ENCODE data around the gene ATF2.

ATF2 gene

DNA sequence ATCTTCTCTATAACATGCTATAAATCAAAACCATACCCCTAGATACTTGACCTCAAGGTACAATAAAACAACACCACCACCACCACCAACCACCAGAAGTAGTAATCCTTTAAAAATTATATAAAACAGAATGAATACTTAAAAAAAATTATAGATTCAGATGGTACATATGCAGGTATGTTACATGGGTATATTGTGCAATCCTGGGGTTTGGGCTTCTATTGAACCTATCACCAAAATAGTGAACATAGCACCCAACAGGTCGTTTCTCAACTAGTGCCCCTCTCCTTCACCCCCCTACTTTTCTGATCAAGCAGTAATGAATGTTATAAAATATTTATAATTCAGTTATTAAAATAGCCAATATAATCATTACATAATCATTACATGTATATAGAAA lies 91.7 kb downstream of the ATF2 start:
- no peak for FAIRE-seq

DNA sequence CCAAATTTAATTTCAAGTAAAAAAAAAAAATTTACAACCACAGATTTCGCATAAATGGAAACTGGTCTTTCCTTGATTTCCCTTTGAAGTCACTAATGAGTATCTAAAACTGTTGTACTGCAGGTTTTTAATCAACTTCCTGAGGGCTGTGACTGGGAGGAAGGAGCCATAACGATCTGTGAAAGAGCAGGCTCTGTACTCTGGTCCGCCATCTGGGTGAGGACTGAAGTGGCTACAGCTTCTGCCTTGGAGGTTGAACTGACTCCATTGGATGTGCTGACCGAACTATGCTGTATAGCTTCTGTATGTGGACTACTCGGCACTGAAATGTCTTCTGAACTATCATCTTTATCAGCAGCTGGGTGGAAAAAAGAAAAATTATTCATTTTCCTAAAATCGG lies 93.5 kb downstream of the ATF2 start:
- no peak for FAIRE-seq

DNA sequence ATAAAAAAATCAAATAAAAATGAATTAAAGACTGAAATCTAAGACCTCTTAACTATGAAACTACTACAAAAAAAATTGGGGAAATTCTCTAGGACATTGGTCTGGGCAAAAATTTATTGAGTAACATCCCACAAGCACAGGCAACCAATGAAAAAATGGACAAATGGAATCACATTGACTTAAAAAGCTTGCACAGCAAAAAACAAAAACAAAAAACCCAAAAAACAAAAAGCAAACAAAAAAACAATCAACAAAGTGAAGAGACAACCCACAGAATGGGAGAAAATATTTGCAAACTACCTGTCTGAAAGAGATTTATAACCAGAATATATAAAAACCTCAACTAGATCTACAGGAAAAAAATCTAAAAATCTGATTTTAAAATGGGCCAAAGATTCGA lies 99.5 kb downstream of the ATF2 start:
- peak; percentile 5 for FAIRE-seq

DNA sequence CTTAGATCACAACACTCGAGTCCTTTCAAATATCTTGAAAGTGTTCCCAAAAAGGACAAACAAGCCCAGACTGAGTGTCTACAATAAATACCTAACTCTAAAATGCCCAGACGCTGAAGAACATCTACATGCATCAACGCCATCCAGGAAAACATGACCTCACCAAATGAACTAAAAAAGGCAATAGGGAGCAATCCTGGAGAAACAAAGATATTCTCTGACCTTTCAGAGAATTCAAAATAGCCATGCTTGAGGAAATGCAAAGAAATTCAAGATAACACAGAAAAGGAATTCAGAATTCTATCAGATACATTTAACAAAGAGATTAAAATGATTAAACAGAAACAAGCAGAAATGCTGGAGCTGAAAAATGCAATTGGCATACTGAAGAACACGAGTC lies 101.6 kb downstream of the ATF2 start:
- FAIRE-seq: no peak

DNA sequence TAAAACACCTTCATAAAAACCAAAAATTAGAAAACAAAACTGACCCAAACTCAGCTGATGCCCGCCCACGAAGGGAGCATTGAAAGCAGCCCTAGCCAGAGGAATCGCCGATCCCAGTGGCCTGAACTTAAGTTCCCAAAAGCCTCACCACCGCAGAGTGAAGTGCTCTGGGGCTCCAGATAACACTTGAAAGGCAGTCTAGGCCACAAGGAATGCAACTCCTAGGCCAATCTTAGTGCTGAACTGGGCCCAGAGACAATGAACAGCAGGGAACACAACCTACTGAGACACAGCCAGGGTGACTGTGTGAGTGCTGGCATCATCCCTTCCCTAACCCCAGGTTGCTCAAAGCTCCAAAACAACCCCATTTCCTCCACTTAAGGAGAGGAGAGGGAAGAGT lies 103.2 kb downstream of the ATF2 start:
- no peak for FAIRE-seq

DNA sequence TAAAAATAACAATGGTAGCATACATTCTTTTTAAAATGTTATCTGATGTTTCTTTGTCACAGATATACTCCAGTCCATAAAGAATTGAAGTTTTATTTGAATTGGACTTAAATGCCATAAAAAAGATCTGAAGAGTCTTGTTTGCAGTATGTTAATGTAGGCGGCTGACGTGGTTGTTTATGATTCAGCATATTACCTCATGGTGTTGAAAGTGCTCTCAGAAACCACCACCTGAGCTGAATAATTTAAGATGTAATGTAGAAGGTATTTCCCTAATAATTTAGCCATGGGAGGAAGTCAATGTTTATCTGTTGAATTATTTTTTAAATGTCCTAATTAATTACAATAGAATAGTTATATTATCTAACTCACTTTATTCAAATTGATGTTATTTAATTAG lies 104.3 kb downstream of the ATF2 start:
- no peak for FAIRE-seq

DNA sequence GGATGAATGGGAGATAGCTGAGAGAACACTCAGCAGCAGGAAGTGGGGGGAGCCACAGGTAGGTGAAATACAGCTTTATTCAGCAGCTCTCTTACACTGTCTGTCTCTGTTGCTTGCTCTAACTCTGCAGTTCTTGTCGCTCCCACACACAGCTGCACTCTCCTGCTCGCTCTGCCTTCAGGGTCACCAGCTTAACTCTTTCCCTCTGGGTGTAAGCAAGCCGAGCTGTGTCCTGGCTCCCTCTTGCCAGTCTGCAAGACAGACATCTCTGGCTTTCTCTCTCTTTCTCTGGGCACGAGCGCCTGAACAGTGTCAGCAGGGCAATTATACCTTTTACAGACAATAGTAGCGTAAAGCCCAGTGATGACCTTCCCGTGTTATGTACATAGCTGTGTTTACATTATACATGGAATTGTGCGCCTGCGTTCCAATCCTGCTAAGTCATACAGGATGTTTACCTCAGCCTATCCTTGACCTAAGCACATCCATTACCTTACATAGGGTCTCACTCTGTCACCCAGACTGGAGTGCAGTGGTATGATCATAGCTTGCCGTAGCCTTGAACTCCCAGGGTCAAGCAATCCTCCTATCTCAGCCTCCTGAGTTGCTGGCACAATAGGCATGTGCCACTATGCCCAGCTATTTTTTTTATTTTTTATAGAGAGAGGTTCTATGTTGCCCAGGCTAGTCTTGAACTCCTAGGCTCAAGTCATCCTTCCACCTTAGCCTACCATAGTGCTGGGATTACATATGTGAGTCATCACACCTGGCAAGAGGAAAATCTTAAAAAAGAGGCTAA lies 105.0 kb downstream of the ATF2 start:
- no peak for FAIRE-seq

DNA sequence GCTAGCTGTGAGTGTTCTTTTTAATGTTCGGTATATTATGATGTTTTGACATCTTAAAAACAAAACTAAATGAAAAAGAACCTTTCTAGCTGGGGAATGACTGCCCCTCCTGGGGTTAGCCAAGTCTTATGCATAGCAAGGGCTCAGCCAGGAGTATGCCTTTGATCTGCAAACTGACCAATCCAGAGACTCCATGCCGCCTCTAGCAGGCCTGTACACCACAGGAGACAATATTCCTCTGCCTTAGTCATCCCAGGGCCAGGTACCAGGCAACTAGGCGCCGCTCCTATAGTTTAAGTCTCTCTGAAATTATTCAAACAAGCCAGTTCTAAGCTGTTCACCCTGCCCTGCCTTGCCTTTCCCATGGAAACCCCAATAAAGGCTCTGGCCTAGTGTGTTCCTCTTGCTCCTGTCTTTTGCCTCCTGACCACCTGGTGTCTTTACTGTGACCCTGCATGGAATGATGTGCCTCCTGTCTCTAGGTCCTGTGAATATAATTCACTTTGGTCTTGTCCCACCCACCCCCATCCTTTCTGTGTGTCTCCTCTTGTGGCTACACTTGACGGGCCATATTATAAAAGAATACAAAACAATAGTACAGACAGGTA lies 110.8 kb downstream of the ATF2 start:
- FAIRE-seq: no peak

DNA sequence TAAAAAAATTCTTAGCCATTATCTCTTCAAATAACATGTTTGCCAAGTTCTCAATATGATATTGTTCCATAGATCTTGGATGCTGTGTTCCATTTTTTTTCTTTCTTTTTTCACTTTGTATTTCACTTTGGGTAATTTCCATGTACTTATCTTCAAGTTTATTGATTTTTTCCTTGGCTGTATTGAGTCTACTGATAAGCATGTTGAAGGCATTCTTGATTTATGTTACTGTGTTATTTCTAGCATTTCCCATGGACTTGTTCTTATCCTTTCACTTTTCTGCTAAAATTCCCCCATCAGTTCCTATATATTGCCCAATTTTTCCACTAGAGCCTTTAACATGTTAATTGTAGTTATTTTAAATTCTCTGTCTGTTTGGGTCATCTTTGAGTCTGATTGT lies 112.0 kb downstream of the ATF2 start:
- no peak for FAIRE-seq

DNA sequence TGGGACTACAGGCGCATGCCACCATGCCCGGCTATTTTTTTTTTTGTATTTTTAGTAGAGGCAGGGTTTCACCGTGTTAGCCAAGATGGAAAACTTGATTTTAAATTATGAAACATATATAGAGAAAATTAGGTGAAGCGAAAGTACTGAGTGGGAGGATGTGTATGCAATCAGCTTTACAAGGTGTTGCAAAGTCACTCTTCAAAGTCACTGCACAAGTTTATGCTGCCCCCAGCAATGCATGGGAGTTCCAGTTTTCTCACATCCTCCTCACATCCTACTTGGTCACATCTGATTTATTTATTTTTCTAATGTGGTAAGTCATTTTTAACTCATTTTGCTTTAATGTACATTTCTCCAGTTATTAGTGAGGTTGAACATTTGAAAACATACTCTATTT lies 113.7 kb downstream of the ATF2 start:
- FAIRE-seq: no peak

DNA sequence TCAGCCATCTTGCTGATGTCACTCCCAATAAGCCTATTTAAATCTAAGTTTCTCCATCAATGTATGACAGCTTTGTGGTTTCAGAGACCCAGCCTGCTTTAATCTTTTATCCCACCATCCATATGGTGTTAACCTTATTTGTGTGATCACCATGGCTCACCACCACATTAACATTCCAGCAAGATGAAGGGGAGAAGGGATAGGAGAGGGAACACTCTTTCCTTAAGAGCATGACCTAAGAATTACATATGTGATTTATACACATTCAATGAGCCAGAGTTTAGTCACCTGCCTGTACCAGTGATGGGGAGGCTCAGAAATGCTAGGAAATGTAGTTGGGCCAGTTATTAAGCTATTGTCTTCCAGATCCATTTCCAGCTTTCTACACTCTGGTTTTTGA lies 118.3 kb downstream of the ATF2 start:
- no peak for FAIRE-seq

DNA sequence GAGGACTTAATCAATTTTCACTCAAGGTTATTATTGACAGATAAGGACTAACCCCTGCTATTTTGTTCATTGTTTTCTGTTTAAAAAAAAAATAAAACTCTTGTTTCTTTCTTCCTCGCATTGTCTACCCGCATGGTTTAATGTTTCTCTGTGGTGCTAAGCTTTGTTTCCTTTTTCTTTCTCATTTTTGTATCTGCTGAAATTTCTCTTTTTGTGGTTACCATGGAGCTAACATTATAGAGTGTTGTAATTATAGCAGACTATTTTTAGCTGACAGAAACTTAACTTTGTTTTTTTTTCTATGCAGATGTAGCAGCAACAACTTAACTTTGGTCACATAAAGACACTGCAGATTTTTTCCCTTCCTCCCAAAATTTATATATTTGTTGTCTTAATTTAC lies 119.7 kb downstream of the ATF2 start:
- FAIRE-seq: no peak

DNA sequence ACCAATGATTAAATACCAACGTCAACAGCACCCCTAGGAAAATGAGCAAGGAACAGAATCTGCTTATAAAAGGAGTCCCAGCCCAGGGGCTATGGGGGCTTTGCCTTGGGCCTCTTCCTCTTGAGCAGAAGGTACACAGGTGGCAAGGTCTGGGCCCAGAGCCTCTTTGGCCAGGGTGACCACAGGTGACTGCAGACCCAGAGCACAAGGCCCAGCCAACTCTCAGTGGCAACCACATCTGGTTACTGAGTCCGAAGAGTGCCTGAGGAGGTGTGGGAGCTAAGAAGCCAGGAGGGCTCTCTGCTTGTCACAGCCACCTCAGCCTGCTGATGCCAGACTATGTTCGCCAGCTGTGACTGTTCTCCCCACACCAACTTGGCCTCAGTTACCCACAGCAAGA lies 128.5 kb downstream of the ATF2 start:
- FAIRE-seq: no peak

DNA sequence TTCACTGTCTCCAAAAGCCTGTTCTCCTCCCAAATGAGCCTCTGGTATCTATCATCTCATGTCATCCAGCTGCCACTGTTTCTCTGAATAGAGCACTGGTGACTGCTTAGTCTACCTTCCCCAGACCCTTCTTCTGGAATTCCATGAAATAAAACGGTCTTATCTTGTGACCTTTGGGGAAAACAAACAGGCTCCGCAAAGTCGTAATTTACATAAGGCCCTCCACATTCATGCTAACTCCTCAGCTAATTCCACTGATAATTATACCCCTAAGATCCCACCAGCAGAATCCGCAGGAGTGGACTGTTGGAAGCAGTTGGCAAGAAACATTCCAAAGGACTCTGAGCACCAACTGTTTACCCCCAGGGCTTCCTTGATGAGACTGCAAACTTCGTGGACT lies 129.0 kb downstream of the ATF2 start:
- no peak for FAIRE-seq

DNA sequence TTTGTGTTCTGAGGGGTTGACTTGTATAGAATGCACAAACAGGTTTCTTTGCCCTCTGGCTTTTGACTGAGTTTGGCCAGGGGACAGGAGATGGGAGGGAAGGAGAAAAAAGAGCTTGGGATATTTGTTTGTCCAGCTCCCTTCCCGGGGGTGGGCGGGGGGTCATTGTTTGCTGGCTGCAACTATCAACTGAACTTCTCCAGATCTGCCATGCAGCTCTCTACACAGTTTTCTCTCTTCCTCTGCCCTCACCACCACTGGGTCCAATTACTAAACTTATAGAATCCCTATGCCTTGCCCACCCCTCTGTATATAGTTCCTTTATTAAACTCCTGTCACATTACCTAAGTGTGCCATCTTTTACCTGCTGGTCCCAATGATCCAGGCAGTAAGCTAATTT lies 130.1 kb downstream of the ATF2 start:
- no peak for FAIRE-seq

DNA sequence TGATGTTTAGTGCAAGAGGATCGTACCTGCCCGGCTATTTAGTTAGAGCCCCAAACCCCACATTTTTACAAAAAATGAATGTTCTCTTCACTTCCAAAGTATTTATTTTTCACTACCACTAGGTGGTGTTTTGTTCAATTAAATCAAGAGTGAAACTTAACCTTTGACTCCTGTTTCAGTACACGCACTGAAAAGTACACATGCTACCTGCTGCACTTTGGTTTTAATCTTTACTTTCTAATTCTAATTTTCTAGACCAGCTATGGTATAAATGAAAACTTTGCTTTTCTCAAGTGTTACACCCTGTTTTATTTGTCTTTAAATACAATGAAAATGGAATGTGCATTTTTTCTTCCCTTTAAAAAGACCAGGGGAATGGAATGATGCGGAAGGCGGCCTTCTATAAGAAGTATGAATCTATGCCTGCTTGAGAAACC lies 131.4 kb downstream of the ATF2 start:
- peak; percentile 91 for FAIRE-seq

DNA sequence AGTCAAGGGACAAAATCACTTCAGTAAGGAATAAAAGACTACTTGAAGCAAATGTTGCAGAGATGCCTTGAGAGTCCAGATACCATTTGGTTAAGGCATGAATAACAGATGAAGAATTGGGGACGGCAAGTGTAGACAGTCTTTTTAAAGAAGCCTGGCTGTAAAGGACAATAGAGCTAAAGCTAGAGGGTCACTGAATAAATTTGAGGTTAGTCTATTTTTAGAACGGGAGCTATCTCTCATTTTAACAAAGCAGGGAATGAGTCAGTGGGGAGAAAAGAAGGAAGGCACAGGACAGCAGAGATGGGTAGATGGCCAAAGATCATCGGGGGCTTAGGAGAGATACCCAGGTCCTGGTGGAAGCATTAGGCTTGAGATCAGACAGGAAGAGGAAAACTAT lies 132.2 kb downstream of the ATF2 start:
- FAIRE-seq: no peak

DNA sequence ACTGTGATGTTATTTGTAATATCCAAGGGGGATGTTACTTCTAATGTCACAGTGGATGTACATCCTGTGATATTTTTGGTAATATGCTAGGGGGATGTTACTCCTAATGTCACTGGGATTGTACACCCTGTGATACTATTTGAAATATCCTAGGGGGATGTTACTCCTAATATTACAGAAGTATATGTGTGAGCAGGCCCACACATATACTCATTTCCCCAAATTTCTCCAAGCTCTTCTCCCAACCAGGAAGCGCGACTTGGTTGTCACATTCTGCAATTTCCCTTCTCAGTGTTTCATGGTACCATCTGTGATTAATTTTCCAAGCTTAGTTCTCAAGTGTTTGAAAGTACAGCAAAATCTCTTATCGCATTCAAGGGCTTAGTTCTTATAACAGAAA lies 133.3 kb downstream of the ATF2 start:
- no peak for FAIRE-seq

DNA sequence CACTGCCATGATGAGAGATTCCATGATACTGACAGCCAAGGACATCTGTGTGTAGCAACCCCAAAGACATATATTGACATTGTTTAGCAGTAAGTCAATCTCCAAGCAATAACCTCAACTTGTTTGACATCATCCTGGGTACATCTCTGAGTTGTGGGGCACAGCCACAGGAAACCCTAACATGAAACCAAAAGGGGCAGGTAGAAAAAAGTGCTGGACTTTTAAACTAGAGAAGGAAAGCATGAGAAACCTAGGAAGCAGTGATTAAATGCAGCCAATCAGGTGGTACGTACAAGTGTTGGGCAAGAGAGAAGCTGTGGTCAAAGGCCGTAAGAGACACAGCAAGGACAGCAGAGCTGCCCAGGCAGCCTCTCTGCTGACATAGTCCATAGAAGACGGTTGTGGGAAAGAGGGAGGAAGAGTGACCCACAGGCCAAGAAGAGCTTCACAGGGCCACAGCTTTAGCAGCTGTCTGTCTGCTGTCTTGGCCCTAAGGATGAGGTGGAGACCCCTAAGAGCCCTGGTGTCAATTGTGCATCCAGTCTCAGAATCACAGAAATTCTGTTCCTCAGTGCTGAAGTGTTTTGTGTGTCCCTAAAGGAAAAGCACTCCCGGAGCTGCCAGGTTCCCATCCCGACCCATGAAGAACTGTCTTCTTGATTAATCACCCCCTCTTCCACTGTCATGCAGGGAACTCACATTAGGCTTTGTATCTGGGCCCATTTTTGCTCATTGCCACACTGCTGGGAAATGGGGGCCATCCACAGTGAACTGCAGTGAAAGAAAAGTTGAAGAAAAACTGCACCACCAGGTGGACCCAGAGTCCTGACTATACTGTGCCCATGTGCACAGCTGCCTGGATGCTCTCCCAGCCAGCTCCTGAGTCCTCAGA lies 137.4 kb downstream of the ATF2 start:
- no peak for FAIRE-seq

DNA sequence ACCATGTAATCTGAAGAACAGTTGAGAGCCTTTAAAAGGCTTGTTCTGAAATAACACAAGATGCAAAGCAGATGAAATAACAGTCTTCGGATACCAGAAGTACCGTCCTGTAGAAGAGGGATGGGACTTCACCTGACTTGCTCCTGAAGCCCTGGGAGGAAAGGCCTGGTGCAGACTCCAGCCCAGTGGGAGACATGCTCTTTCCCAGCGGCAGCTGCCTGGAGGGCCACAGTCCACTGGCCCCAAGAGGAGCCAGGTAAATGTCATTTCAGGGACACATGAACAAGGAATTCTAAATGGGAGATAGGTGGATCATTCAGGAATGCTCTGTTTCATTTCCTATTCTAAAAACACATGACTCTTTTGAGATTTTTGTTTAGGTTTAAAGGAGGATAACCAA lies 140.2 kb downstream of the ATF2 start:
- no peak for FAIRE-seq

DNA sequence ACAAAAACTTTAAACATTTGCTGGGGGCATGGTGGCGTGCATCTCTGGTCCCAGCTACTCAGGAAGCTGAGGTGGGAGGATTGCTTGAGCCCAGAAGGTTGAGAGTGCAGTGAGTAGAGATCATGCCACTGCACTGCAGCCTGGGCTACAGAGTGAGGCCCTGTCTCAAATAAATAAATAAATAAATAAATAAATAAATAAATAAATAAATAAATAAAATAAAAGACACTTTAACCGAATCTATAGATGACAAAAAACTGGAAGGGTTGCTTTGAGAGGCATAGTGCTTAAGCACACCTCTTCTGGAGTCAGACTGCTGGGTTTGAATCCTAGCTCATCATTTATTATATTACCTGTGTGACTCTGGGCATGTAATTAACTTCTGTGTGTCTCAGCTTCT lies 141.6 kb downstream of the ATF2 start:
- no peak for FAIRE-seq

DNA sequence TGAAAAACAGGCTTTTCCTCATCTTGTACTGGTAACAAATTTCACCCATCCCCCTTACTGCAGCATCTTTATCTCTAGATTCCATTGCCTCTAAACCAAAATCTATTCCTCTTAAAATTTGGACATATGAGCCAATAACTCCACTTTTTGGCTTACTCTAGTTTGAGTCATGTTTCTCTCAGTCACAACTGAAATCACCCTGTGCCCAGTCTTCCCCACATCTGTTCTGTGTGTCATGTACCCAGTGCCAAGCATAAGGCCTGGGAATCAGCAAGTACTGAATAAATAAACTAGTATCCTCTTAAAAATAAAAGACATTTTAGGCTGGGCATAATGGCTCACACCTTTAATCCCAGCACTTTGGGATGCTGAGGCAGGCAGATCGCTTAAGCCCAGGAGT lies 142.1 kb downstream of the ATF2 start:
- FAIRE-seq: no peak

DNA sequence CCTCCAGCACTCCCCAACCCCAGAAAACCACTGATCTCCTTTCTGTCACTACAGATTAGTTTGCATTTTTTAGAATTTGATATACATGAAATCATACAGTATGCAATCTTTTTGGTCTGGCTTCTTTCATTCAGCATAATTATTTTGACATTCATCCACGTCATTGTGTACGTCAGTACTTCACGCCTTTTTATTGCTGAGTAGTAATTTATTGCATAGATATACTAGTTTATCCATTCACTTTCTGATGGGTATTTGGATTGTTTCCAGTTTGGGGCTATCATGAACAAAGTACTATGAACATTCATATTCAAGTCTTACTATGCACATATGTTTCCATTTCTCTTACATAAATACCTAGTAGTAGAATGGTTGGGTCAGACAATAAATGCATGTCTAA lies 142.8 kb downstream of the ATF2 start:
- FAIRE-seq: no peak

DNA sequence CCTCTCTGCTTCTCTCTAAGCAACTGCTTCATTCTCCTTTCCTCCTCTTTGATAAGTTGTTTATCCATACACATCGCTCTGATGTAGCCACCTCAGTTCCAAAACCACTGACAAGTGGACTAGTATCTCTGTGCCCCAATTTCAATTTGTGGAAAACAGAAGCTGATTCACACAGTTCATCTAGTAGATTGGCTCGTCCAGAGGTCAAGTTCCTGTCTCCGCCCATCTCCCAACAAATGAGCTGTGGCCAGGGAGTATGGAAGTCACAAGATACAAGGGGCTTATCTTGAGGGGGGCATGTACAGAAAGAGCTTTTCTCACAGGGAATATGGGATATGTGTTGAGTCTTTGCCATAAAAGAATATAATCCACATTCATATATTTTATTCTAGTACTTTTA lies 145.1 kb downstream of the ATF2 start:
- FAIRE-seq: no peak

Data from islet of Langerhans (tissue), 1 donor.